GM12878 (cell line): ENCODE data around the gene IP6K3. TPM values are rescaled to one million over a fixed set of nuclear protein-coding genes. Genes with fewer than 3 reads are reported as not detected.

Experiments
- ATAC-seq: fragments of 200-7000 bp; cut with Tn5 transposase; 3 replicates; pipeline ENCODE4 v1.9.1; 2020; ENCODE audit warnings: mild to moderate bottlenecking, moderate library complexity
- BruUV-seq: library from RNA; stranded (reverse); fragments of 400-500 nt; replicated peaks from 2 replicates; lab custom pipeline; 2021; lab: Mats Ljungman, UMichigan
- CTCF ChIA-PET: fragments of 300-600 bp; sonication (Branson Sonifier 250); formaldehyde crosslinking; extraction: SDS; loops from one replicate; lab custom pipeline; 2021; ENCODE audit warnings: inconsistent platforms; lab: Yijun Ruan, JAX
- POLR2A ChIA-PET: fragments of 350-600 bp; formaldehyde crosslinking; extraction: SDS; loops from one replicate; lab custom pipeline; 2021; ENCODE audit warnings: inconsistent platforms; lab: Charles Lee
- RAD21 ChIA-PET: fragments of 300-600 bp; sonication (Branson Sonifier 250); formaldehyde crosslinking; loops from one replicate; lab custom pipeline; 2023; ENCODE audit warnings: antibody characterized with exemption; ENCODE audit not compliant: unreplicated experiment; lab: Charles Lee
- SMC1A ChIA-PET: fragments of 300-600 bp; sonication (Branson Sonifier 250); formaldehyde crosslinking; loops from one replicate; lab custom pipeline; 2023; ENCODE audit not compliant: unreplicated experiment, uncharacterized antibody; lab: Charles Lee
- DNase-seq: peaks from one replicate; pipeline ENCODE4 v3.0.0-alpha.2; 2011; ENCODE audit warnings: low read depth, low spot score
- FAIRE-seq: peaks from 3 replicates; lab custom pipeline; 2011; peaks lifted over from hg19 to GRCh38; lab: Jason Lieb, UNC
- H2AFZ ChIP-seq: 2 replicates; pipeline ENCODE4 v1.6.0; 2011; ENCODE audit warnings: low read depth, low read length, control low read depth; ENCODE audit not compliant: control insufficient read depth
- H3K27ac ChIP-seq: 2 replicates; pipeline ENCODE4 v1.5.1; 2011; ENCODE audit warnings: control low read depth; ENCODE audit not compliant: control insufficient read depth, insufficient read depth
- H3K27me3 ChIP-seq, 2 experiments: replicated peaks in 1 of 2; 2 replicates each; pipeline versions ENCODE4 v1.6.0 to v1.6.1; 2011; ENCODE audit warnings: low read length in 1 of 2; ENCODE audit not compliant: control insufficient read depth in 2 of 2, insufficient read depth in 2 of 2
- H3K36me3 ChIP-seq, 2 experiments: 2 replicates each; pipeline ENCODE4 v1.5.1; 2011; ENCODE audit warnings: low read length in 1 of 2; ENCODE audit not compliant: control insufficient read depth in 2 of 2, insufficient read depth in 2 of 2
- H3K4me1 ChIP-seq: 2 replicates; pipeline ENCODE4 v1.6.1; 2011; ENCODE audit warnings: mild to moderate bottlenecking, low read length, moderate library complexity, mixed read lengths; ENCODE audit not compliant: control insufficient read depth, insufficient read depth
- H3K4me2 ChIP-seq: 2 replicates; pipeline ENCODE4 v1.6.0; 2011; ENCODE audit warnings: control low read depth; ENCODE audit not compliant: control insufficient read depth, insufficient read depth
- H3K4me3 ChIP-seq: fragments of 200-600 bp; sonication (generic); 2 replicates; pipeline ENCODE4 v1.5.1; 2016
- H3K79me2 ChIP-seq: 2 replicates; pipeline ENCODE4 v1.6.0; 2011; ENCODE audit warnings: low read length; ENCODE audit not compliant: control insufficient read depth, insufficient read depth
- H3K9ac ChIP-seq: 2 replicates; pipeline ENCODE4 v1.8.0; 2011; ENCODE audit warnings: low read length, control low read depth, mixed read lengths; ENCODE audit not compliant: control insufficient read depth, insufficient read depth
- H3K9me3 ChIP-seq: replicated peaks from 3 replicates; pipeline ENCODE4 v1.5.1; 2011; ENCODE audit warnings: mild to moderate bottlenecking, low read length; ENCODE audit not compliant: control insufficient read depth, insufficient read depth
- H4K20me1 ChIP-seq: 2 replicates; pipeline ENCODE4 v1.6.0; 2011; ENCODE audit not compliant: control insufficient read depth, insufficient read depth
- ATF3 ChIP-seq: IDR thresholded peaks from 2 replicates; pipeline ENCODE4 v1.6.1; 2011; ENCODE audit warnings: low read depth, mild to moderate bottlenecking, low read length, moderate library complexity, borderline replicate concordance; ENCODE audit errors: extremely low read depth
- IKZF1 ChIP-seq: fragments of 450-650 bp; conservative IDR thresholded peaks from 2 replicates; pipeline ENCODE4 v1.6.1; 2017; ENCODE audit warnings: antibody characterized with exemption, mild to moderate bottlenecking
- MTA3 ChIP-seq: IDR thresholded peaks from 2 replicates; pipeline ENCODE4 v1.6.1; 2012; ENCODE audit warnings: low read length, inconsistent platforms, borderline replicate concordance
- NFYA ChIP-seq: IDR thresholded peaks from 2 replicates; pipeline ENCODE4 v1.6.1; 2011; ENCODE audit warnings: low read depth, mild to moderate bottlenecking, low read length, improper control_type of control experiment, borderline replicate concordance
- PAX8 ChIP-seq: fragments of 450-650 bp; IDR thresholded peaks from 2 replicates; pipeline ENCODE4 v1.6.1; 2017; ENCODE audit warnings: mild to moderate bottlenecking, moderate library complexity
- PRDM15 ChIP-seq: fragments of 450-650 bp; formaldehyde crosslinking; IDR thresholded peaks from 2 replicates; pipeline ENCODE4 v1.4.0; 2020; ENCODE audit warnings: mild to moderate bottlenecking, moderate library complexity
- SMAD5 ChIP-seq: IDR thresholded peaks from 2 replicates; pipeline ENCODE4 v1.6.1; 2016; ENCODE audit warnings: antibody characterized with exemption, low read depth
- TBL1XR1 ChIP-seq: IDR thresholded peaks from 2 replicates; pipeline ENCODE4 v1.6.1; 2012; ENCODE audit warnings: low read depth, low read length, improper control_type of control experiment
- ZNF217 ChIP-seq: fragments of 450-650 bp; IDR thresholded peaks from 2 replicates; pipeline ENCODE4 v1.6.1; 2017; ENCODE audit warnings: antibody characterized with exemption, mild to moderate bottlenecking
- ZNF622 ChIP-seq: fragments of 450-650 bp; IDR thresholded peaks from 2 replicates; pipeline ENCODE4 v1.6.1; 2017; ENCODE audit warnings: mild to moderate bottlenecking, inconsistent platforms
- WGBS: methylation state at CpG from one replicate; pipeline ENCODE4 v1.1.6; 2016; ENCODE audit warnings: low lambda C conversion rate; ENCODE audit not compliant: insufficient replicate concordance, insufficient coverage; ENCODE audit errors: missing lambda C conversion rate; 5-methylcytosine and 5-hydroxymethylcytosine counted together
- in situ Hi-C: fragments of 300-500 bp; cut with MboI; formaldehyde crosslinking; loops from 9 replicates; pipeline ENCODE4 v1.14.3; 2018; ENCODE audit warnings: mixed read lengths
- intact Hi-C: fragments of 100-400 bp; cut with micrococcal nuclease; formaldehyde crosslinking; loops from one replicate; pipeline ENCODE4 v1.14.2; 2022; ENCODE audit not compliant: unreplicated experiment
- polyA plus RNA-seq, 11 experiments: library from polyadenylated mRNA; depleted of rRNA in 4 of 11; unstranded in 6 of 11; stranded (reverse) in 5 of 11; fragments of >200 nt; fragmentation: Nextera tagmentation in 4 of 11; fragmentation: Illumina TruSeq in 1 of 11; extraction: Ambion mirVana in 4 of 11; extraction: Trizol in 1 of 11; gene quantifications; 1 replicate in 1 of 11; 2 replicates in 10 of 11; pipeline versions ENCODE4 v1.2.1 to v1.2.3, GENCODE V29; 2011 to 2016; ENCODE audit warnings: inconsistent platforms in 2 of 11, missing spikeins in 2 of 11, low read depth in 1 of 11
- total RNA-seq, 4 experiments: library from RNA; depleted of rRNA in 3 of 4; stranded (reverse); fragments of >200 nt in 3 of 4; fragmentation: Illumina TruSeq in 1 of 4; extraction: Trizol in 1 of 4; gene quantifications; 2 replicates each; pipeline versions ENCODE4 v1.2.1 to v1.2.3, GENCODE V29; 2013 to 2021
- TF ChIP-seq, protein P1 (sequence below): fragments of 450-650 bp; IDR thresholded peaks from 2 replicates; pipeline ENCODE4 v1.6.1; 2014; ENCODE audit warnings: mild to moderate bottlenecking
- TF ChIP-seq, protein P2 (sequence below): fragments of 450-650 bp; formaldehyde crosslinking; IDR thresholded peaks from 2 replicates; pipeline ENCODE4 v1.4.0; 2022; ENCODE audit warnings: mild to moderate bottlenecking, moderate library complexity

The IP6K3 gene
- total and polyA plus RNA-seq, 10 of the 15 experiments (the other 5 are each of a cell fraction or from before 2014, with no cell fraction given), result 0.02 to 0.15 (median 0.09) TPM; not detected in 7

DNA sequence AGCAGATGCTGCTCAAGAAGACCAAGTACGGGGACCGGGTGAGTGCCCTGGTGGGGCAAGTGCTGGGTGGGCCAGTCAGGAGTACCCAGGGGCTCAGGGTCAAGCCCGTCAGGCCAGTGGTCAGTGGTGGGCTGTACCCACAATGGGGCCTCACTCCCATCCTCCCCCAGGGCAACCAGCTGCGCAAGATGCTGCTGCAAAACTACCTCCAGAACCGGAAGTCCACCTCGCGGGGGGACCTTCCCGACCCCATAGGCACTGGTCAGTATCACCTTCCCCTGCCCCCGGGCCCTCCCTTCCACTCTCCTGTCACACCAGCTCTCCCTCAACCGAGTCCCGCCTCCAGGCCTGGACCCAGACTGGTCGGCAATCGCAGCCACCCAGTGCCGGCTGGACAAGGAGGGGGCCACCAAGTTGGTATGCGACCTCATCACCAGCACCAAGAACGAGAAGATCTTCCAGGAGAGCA, 62.2 kb downstream of the IP6K3 start:
- no TSS peak for BruUV-seq
- H3K4me1 ChIP-seq, result no peaks in the 10 kb centered on the region
- no peak overlapping the region for H3K4me3 ChIP-seq
- ChIA-PET SMC1A (no interaction called here), CTCF (no interaction called here)
- H3K79me2 ChIP-seq, result no peaks in the 10 kb centered on the region
- H3K27ac ChIP-seq, result no peak overlapping the region
- H3K36me3 ChIP-seq, result peaks cover 7 to 57% of the 10 kb centered on the region in 2 experiments; a peak in 3 of 4 replicates
- no peak for DNase-seq
- intact Hi-C loops, result no loop called here
- TF ChIP-seq ATF3 (no peak), NFYA (no peak), PRDM15 (no peak), ZNF217 (no peak), SMAD5 (no peak), IKZF1 (no peak), MTA3 (no peak), ZNF622 (no peak), PAX8 (no peak), TBL1XR1 (no peak)
- TF ChIP-seq, protein P1, sequence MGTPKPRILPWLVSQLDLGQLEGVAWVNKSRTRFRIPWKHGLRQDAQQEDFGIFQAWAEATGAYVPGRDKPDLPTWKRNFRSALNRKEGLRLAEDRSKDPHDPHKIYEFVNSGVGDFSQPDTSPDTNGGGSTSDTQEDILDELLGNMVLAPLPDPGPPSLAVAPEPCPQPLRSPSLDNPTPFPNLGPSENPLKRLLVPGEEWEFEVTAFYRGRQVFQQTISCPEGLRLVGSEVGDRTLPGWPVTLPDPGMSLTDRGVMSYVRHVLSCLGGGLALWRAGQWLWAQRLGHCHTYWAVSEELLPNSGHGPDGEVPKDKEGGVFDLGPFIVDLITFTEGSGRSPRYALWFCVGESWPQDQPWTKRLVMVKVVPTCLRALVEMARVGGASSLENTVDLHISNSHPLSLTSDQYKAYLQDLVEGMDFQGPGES, result no peak
- TF ChIP-seq, protein P2, sequence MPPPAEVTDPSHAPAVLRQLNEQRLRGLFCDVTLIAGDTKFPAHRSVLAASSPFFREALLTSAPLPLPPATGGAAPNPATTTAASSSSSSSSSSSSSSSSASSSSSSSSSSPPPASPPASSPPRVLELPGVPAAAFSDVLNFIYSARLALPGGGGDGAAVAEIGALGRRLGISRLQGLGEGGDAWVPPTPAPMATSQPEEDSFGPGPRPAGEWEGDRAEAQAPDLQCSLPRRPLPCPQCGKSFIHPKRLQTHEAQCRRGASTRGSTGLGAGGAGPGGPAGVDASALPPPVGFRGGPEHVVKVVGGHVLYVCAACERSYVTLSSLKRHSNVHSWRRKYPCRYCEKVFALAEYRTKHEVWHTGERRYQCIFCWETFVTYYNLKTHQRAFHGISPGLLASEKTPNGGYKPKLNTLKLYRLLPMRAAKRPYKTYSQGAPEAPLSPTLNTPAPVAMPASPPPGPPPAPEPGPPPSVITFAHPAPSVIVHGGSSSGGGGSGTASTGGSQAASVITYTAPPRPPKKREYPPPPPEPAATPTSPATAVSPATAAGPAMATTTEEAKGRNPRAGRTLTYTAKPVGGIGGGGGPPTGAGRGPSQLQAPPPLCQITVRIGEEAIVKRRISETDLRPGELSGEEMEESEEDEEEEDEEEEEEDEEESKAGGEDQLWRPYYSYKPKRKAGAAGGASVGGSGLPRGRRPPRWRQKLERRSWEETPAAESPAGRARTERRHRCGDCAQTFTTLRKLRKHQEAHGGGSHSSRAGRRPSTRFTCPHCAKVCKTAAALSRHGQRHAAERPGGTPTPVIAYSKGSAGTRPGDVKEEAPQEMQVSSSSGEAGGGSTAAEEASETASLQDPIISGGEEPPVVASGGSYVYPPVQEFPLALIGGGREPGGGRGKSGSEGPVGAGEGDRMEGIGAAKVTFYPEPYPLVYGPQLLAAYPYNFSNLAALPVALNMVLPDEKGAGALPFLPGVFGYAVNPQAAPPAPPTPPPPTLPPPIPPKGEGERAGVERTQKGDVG (CRISPR knock-in tag), result no peak
- TF ChIP-seq, all 136 proteins: peak for 0
- Histone ChIP-seq H3K9me3 (no peaks in the 10 kb centered on the region), H3K4me2 (no peak overlapping the region), H4K20me1 (no peaks in the 10 kb centered on the region), H3K9ac (no peak overlapping the region), H2AFZ (no peak overlapping the region), H3K27me3 (no peaks in the 10 kb centered on the region)
- no peak for ATAC-seq
- in situ Hi-C loops, result no loop called here
- POLR2A ChIA-PET, result no interaction called here
- FAIRE-seq, result no peak
- RAD21 ChIA-PET, result interaction anchor here (0.6 kb wide), 1 partner anchor 251 kb away, joined by 5 read pairs; no protein-coding TSS in a partner anchor
- WGBS, result 98% methylated on average over 13 of the region's 16 CpGs
